Stimulated activated CD8-positive, alpha-beta memory T cell treated with anti-CD3 and anti-CD28 coated beads, Interleukin-15, amount 100 ng/mL, for 1 hour (primary cell): Measurements from ENCODE around the gene LYSMD1.
"Not testable (repeated sequence)": the region's sequence is repeated elsewhere in the genome, so short reads cannot be mapped to it uniquely, and the experiment has no call there.

Experiments used
- DNase-seq: peaks from one replicate; pipeline ENCODE4 v3.0.0-alpha.2; 2020; ENCODE audit warnings: low read depth

LYSMD1 gene, protein sequence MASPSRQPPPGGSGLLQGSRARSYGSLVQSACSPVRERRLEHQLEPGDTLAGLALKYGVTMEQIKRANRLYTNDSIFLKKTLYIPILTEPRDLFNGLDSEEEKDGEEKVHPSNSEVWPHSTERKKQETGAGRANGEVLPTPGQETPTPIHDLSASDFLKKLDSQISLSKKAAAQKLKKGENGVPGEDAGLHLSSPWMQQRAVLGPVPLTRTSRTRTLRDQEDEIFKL

DNA sequence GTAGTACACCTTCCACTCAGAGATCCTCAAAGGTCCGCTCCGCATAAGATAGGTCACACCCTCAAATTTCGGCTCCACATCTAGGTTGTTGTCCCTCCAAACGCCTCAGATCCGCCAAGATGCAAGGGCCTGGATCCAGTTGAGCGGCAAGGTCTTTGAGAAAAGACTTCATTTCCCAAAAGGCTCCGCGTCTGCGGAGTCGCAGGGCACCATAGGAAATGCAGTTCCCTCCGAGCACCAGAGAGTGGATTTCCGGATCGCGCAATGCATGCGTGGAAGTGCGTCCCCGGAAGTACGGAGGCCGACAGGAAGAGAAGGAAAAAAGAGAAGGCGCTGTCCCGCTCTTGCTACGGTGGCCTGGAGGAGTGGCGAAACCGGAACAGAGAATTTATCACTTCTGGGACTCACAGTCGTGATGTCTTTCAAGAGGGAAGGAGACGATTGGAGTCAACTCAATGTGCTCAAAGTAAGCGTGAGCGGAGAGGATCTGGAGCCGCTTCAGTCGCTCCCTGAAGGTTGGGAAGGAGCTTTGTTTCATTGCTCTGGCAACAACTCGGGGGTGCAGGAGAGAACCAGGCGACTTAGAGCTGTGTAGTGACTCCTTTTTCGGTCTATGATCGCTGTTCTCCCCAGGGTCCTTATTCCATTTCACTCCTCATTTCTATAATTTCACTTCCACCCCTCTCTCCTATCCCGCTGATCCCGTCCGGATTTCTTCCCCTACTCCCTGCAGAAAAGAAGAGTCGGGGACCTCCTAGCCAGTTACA lies at the start of gene LYSMD1, which contains the start of gene SCNM1:
Gene LYSMD1 (minus strand): TSS at position 165 of the 767 bp plus-strand sequence. CDS start 644 bp downstream, outside the sequence.
Gene SCNM1 (plus strand): TSS at position 407 of the 767 bp plus-strand sequence. CDS start 9 bp downstream, at position 416.
- peak; percentile 88 for DNase-seq

DNA sequence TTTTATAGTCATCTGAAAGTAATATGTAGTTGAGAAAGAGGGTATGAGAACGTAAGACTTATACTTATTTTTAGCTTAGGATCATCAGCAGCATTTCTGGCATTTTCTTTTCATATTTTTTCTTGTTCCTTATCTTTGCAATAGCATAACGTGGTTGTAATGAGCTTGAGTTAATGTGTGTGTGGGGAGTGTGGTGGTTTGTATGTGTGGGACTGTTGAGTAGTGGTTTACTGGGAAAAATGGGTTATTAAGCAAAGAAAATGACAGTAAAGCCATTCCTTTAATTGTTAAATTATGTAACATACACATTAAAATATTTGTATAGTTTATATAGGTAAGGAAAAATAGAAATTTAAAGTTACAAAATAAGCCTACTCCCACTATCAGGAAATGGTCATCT lies 47.9 kb upstream of the LYSMD1 start:
- no peak for DNase-seq

DNA sequence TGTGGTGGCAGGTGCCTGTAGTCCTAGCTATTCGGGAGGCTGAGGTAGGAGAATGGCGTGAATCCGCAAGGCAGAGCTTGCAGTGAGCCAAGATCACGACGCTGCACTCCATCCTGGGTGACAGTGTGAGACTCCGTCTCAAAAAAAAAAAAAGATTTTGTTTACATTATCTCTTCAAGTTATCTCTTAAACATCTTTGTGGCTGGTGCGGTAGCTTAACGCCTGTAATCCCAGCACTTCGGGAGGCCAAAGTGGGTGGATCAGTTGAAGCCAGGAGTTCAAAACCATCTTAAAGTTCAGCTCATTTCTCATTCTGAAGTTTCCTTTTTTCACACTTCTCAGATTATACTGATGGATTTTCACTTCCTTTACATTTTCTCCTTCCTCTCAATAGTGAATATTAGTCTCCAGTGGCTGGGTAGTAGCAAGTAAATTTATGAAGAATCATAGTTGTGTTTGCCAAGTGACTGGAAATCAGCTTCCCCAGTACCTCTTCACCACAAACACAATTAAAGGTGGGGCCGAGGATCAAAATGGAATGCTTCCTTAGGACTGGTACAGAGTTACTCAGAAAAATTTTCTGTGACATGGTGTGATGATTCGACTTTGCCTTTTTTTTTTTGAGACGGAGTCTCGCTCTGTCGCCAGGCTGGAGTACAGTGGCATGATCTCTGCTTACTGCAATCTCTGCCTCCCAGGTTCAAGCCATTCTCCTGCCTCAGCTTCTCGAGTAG lies 46.4 kb upstream of the LYSMD1 start:
- DNase-seq = no peak

DNA sequence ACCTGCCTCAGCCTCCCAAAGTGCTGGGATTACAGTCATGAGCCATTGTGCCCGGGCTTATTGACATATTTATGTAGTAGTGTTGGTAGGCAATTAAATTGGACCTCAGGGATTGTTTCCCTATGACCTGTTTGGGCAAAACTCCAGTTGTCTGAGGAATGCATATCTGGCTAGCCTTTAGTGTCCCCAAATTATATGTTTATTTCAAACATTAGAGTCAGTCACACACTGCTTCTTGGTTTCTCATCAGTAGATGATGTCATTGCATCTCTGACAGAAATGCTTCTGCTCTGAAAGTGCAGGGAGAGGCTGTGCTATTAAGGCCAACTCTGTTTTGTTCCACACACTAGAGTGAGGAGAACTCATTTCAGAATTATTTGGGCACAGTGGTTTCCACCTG lies 45.1 kb upstream of the LYSMD1 start:
- no peak for DNase-seq

DNA sequence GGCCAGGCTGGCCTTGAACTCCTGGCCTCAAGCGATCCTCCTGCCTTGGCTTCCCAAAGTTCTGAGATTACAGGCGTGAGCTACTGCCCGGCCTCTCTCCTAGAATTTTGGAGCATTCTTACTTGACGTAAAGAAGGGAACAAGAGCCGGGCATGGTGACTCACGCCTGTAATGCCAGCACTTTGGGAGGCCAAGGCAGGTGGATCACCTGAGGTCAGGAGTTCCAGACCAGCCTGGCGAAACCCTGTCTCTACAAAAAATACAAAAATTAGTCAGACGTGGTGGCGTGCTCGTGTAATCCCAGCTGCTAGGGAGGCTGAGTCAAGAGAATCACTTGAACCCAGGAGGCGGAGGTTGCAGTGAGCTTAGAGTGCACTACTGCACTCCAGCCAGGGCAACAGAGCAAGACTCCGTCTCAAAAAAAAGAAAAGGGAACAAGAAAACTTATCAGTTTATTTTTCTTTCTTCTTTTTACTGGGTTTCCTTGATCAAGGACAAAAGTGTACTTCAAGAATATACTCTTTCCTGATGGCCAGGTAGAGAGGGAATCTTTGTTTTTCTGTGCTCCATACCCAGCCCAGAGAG lies 39.8 kb upstream of the LYSMD1 start:
- DNase-seq = not testable (repeated sequence)

DNA sequence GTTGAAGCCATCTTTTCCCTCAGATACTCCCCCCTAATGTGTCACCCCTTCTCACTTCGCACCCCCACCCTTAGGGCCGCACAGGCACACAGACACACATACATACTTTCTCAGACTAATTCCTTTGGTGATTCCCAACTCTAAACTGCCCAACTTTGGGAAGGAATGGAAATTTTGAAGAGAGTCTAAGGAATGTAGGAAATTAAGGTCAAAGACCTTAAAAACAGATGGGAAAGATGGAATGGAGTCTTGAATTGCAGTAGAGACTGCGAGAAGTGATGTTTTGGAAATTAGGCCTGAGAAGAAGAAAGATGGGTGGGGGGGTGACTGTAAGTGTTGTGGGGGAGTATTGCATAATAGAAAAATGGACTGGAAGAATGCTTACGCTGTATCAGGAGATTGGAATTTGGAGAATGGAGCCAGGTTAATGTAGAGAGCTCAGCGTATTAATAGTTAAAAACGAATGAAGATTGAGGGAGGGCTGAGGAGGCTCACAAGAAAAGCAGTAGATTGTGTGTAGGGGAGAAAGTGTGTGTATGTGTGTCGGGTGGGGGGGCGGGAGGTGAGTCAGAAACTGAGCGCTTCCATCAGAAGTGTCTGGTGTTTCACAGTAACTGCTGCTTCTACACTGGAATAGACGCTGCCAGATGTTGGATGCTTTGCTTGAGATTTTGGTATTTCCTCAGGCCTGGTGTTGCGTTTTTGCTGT lies 34.3 kb upstream of the LYSMD1 start:
- DNase-seq = no peak

DNA sequence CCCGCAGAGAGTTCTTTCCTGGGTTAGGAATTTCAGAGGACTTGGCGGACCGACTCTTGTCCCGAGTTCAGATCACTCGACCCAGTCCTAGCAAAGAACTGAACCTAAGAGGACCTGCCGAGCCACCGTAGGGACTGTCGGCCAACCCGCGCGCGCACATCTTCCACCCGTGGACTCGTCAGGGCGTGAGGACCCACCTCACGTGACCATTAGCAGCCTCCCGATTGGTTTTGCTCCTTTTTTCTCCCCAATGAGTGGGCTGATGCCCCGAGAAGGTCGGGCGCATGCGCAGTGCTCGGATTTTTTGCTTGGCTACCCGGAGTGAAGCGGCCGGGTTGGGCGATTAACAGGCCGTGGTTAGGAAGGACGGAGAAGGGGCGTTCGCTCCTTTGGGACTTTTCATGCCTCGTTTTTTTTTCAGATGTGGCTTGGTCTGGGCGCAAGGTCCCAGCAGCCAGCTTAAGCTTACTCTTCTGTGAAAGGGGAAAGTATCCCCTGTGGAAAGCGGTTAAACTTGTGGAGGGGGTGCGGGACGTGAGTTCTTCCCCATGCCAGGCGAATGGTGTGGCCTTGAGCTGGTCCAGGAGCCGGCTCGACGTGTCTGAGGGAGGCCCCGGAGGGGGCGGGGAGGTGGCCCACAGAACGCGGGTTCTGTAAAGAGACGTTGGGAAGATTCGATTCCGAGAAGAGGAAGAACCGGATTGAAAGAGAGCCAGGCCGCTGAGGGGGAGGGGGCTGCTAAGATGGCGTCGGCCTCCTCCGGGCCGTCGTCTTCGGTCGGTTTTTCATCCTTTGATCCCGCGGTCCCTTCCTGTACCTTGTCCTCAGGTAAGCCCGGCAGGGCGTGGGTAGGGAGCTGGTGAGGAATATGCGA lies 32.8 kb upstream of the LYSMD1 start, which contains the start of gene PIP5K1A:
Gene PIP5K1A (plus strand): TSS at position 299 of the 874 bp plus-strand sequence. CDS start 445 bp downstream, at position 744.
- DNase-seq = peak; percentile 99

DNA sequence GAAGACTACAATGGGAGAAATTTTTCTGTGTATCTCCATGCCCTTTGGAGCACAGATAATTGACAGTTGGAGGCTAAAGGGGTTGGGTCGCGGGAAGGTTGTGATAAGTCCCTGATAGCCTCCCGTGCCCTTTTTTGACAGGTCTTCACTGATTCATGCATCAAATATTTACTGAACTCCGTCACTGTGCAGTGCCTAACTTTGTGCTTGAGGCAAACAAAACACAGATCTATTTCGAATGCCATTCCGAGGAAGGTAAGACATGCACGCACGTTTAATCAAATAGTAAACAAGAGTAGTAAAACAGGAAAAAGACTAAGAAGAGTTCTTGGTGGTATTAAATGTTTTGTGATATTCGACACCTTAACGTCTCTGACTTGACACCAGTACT lies 32.2 kb upstream of the LYSMD1 start:
- no peak for DNase-seq

DNA sequence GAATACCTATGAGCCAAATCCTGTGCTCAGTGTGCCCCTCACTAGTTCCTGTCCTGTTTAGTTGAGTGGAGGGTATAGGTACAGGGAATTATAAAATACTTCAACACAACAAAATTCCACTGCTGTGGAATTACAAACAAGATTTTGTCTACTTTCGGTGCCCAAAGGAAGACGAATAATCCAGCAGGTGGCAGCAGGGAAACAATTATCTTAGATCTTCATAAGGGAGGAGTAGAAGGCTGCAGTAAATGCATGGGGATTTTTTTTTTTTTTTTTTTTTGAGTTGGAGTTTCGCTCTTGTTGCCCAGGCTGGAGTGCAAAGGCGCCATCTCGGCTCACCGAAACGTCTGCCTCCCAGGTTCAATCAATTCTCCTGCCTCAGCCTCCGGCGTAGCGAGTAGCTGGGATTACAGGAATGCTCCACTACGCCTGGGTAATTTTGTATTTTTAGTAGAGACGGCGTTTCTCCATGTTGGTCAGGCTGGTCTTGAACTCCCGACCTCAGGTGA lies 30.6 kb upstream of the LYSMD1 start:
- peak; percentile 31 for DNase-seq

DNA sequence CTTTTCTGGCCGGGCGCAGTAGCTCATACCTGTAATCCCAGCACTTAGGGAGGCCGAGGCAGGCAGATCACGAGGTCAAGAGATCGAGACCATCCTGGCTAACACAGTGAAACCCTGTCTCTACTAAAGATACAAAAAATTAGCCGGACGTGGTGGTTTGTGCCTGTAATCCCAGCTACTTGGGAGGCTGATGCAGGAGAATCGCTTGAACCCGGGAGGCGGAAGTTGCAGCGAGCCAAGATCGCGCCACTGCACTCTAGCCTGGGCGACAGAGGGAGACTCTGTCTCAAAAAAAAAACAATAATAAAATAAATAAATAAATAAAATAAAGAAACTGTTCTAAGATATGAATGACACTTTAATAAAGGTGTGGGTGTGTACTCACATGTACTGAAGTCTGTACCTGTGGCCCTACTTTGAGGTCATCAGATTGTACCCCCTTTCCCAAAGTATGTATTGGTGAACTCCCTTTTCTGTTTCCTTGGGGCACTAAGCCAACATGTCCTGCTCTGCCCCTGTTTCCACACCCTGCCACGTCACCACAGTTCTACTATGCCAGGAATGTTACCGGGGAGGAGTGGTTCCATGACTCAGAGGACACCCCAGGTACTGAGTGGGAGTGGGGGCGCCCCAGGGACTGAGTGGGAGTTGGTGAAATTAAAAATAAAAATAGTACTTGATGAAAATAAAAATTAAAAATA lies 29.3 kb upstream of the LYSMD1 start:
- DNase-seq = not testable (repeated sequence)

DNA sequence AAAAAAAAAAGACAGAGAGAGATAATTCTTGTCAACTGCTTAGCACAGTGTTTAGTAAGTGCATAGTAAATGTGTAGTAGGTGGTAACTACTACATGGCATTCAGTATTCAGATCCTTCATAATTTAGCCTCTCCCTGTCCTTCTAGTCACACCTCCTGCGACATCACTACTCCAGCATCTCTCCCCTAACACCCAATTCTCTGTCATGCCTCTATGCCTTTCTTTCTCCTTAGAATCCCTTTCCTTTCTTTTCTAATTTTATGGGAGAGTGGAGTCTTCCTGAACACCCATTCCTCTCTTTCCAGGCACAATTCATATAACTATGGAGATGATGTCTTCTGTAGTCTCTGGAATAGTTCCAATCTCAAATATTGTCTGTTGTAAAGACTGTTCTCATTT lies 28.2 kb upstream of the LYSMD1 start:
- DNase-seq = no peak

DNA sequence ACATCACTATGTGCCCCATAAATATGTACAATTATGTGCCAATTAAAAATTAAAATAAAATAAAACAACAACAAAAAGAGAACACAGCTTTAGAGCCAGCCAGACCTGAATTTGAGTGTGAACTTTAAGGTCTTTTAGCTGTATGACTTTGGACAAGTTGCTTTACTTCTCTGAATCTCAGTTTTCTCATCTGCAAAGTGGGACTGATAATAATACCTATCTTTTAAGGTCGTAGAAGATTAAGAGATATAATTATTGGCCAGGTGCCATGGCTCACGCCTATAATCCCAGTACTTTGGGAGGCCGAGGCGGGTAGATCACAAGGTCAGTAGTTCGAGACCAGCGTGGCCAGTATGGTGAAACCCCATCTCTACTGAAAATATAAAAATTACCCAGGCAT lies 27.6 kb upstream of the LYSMD1 start:
- no peak for DNase-seq

DNA sequence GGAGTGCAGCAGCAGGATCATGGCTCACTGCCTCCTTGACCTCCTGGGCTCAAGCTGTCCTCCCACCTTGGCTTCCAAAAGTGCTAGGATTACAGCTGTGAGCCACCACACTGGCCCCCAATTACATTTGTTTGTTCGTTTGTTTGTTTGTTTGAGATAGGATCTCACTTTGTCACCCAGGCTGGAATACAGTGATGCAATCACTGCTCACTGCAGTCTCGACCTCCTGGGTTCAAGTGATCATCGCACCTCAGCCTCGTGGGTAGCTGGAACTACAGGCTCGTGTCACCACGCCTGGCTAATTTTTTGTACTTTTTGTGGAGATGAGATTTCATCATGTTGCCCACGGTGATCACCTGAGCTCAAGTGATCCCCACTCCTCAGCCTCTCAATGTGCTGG lies 26.3 kb upstream of the LYSMD1 start:
- no peak for DNase-seq

DNA sequence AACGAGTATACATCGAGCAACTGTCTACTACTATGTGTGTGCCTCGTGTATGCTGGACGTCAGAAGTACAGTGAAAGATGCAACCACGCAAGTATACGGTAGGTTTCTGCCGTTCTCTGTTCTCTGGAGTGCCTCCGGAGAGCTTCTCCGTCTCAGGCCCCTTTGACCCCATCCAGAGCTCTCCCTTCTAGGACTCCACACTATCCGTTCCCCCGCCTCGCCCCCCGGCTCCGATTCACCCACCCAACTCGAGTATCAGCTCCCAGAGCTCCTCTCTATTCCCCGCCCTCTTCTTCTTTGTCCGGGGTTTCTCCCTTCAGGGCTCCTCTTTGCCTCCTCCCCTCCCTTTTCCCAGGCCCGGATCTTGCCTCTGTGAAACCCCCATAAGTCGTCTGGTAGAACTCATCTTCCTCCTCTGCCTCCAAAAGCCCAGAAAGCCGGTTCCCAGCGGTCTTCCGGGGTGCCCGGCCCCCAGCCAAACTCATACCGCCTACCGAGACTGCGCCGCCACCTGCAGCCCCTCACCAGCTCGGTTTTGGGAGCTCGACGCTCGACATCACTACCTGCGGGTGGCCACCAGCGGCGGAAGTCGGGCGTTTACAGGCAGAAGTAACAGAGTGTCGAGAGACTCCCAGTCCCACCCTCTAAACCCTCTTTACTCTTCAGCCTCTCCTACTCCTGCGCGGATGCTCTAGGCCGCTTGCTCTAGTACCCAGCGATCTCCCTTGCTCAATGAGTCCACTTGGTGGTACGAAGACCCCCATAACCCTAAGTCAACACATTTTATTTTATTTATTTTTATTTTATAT lies 24.1 kb upstream of the LYSMD1 start, which contains the start of gene VPS72:
Gene VPS72 (minus strand): TSS at position 561 of the 809 bp plus-strand sequence. CDS start 76 bp downstream, at position 485.
- peak; percentile 64 for DNase-seq

DNA sequence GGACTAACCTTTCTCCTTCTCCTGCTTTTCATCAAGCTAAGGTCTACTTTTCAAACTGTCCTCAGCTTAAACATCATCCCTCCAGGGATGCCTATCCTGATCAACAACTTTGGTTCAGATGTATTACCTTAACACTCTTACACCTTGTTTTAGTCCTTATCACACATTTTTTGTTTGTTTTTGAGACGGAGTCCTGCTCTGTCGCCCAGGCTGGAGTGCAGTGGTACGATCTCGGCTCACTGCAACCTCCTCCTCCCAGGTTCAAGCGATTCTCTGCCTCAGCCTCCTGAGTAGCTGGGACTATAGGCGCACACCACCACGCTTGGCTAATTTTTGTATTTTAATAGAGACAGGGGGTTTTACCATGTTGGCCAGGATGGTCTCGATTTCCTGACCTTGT lies 23.0 kb upstream of the LYSMD1 start:
- DNase-seq = not testable (repeated sequence)

DNA sequence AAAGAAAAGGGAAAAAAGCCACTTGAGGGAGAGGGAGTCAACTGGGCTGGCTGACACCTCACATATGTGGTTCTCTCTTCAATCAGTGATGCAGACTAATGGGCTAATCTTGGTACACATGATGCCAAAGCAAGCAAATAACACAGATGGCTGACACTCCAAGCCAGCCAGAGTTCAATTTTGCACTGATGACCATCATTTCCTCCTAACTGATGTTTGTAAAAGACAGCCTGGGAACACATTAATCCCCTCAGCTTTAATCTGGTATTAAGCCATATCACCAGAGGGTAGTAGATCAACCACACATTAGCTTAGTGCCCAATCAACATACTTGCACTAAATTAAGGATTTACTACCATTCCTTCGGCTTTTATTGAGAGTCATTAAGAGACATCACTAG lies 21.5 kb upstream of the LYSMD1 start:
- no peak for DNase-seq

DNA sequence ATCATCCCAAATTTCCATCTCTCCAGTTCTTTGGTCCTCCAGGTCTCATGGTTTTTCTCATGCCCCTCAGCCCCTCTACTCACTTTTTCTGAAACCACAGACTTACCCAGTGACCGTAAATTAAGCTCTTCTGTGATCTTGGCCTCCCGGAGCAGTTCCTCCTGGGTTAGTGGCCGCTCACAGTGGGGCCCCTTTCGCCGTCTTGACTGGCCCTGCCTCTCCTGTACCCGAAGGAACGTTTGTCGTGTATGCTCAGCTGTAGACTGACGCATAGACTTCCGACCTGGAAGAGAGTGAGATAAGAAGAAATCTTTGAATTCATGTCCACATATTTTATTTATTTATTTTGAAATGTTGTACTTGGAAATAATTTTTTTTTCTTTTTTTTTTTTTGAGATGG lies 18.5 kb upstream of the LYSMD1 start:
- DNase-seq = no peak

DNA sequence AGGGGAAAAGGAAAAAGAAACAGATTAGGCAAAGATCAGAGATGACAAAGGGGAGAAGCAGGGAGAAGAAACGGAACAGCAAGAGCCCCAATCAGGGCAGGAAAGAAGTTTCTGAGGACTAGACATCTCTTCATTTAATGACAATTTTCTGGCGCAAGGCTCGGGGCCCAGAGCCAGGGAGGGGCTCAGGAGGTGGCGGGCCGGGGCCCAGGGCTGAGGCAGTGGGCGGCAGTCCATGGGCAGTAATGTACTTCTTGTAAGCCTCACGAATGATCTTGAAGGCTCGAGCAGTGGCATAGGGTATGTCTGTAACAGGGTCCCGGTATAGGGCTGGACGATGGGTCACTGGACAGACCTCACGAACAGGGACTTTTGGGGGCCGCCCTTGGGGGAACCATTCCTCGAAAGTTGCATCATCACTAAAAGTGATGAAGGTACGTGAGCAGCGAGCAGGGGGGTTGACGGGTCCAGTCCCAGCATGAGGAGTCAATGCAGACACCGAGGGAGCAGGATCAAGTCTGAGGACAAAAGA lies 10.9 kb upstream of the LYSMD1 start:
- no peak for DNase-seq

DNA sequence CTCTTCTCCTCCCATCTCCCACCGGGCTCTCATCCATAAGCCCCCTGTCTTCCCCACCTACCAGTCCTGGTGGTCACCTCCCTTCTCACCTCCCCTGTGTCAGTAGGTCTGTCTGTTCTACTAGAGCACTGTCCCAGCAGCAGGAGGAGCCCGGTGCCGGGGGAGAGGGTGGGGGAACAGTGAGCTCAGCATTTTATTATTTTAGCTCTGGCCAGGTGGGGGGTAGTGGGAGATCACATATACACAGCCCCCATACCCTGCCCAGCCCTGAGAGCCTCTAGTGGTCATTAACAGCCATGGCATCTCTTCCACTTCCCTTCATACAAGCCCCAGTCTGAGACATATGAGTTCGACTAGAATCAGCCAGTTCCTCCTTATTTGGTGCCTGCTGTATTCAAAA lies 10.2 kb upstream of the LYSMD1 start, which contains the start of gene TMOD4:
Gene TMOD4 (minus strand): TSS at position 119 of the 400 bp plus-strand sequence. CDS start 1,106 bp downstream, outside the sequence.
- DNase-seq = no peak
